Fibroblast of the aortic adventitia (primary cell): Measurements from ENCODE around the gene CREG1. TPM values are rescaled to one million over a fixed set of nuclear protein-coding genes. Genes with fewer than 3 reads are reported as not detected.

Experiments used
- DNase-seq: peaks from one replicate; pipeline ENCODE4 v3.0.0-alpha.2; 2010; ENCODE audit warnings: low read depth
- H3K4me3 ChIP-seq: 2 replicates; pipeline ENCODE4 v1.5.1; 2011; ENCODE audit warnings: low read depth, mild to moderate bottlenecking, control low read depth, low read length, moderate library complexity
- CTCF ChIP-seq: IDR thresholded peaks from 2 replicates; pipeline ENCODE4 v1.5.1; 2011; ENCODE audit warnings: mild to moderate bottlenecking, low read length, control low read depth, inconsistent platforms; ENCODE audit not compliant: insufficient read depth
- total RNA-seq: library from RNA; depleted of rRNA; stranded (reverse); fragments of >200 nt; gene quantifications from 2 replicates; pipeline ENCODE4 v1.2.3, GENCODE V29; 2012; ENCODE audit warnings: low replicate concordance

The CREG1 gene
- total RNA-seq, 1 donor, result 91.4 TPM

- no peak for TF ChIP-seq CTCF
- no peak overlapping the region for H3K4me3 ChIP-seq
- no peak for DNase-seq
Observed at GRCh38 chr1:167500283-167500860, 53.2 kb downstream of the CREG1 start.

GRCh38 chr1:167499664-167500101 lies 53.9 kb downstream of the CREG1 start:
- no peak for DNase-seq
- no peak for TF ChIP-seq CTCF
- H3K4me3 ChIP-seq, result no peak overlapping the region

- H3K4me3 ChIP-seq, result no peak overlapping the region
- TF ChIP-seq CTCF, result no peak
- no peak for DNase-seq
Observed at GRCh38 chr1:167499106-167499505, 54.5 kb downstream of the CREG1 start.

- DNase-seq, result no peak
- no peak overlapping the region for H3K4me3 ChIP-seq
- TF ChIP-seq CTCF, result no peak
Observed at GRCh38 chr1:167496797-167497619, 56.6 kb downstream of the CREG1 start.

- no peak for DNase-seq
- no peak overlapping the region for H3K4me3 ChIP-seq
- TF ChIP-seq CTCF, result no peak
Observed at GRCh38 chr1:167493372-167493771, 60.2 kb downstream of the CREG1 start.

GRCh38 chr1:167492481-167492910 lies 61.1 kb downstream of the CREG1 start:
- no peak for TF ChIP-seq CTCF
- DNase-seq, result no peak
- no peak overlapping the region for H3K4me3 ChIP-seq
